Neural cell (in vitro differentiated cells): Measurements from ENCODE around the gene VWA1.

Experiments
- CTCF ChIP-seq: fragments of 450-650 bp; IDR thresholded peaks from 2 replicates; pipeline ENCODE4 v1.5.1; 2014; ENCODE audit warnings: antibody characterized with exemption, mild to moderate bottlenecking, moderate library complexity; ENCODE audit not compliant: poor library complexity, severe bottlenecking
- EZH2 ChIP-seq: fragments of 200-600, 300-800 bp; shearing (Covaris generic), sonication (generic); IDR thresholded peaks from 2 replicates; pipeline ENCODE4 v1.6.1; 2014; ENCODE audit warnings: antibody characterized with exemption, low read length, borderline replicate concordance, mild to moderate bottlenecking; ENCODE audit not compliant: insufficient read depth, poor library complexity, severe bottlenecking
- POLR2AphosphoS5 ChIP-seq: IDR thresholded peaks from 2 replicates; pipeline ENCODE4 v1.6.1; 2012
- REST ChIP-seq: IDR thresholded peaks from 2 replicates; pipeline ENCODE4 v1.6.1; 2012; ENCODE audit warnings: borderline replicate concordance

GRCh38 chr1:1421907-1422464 lies 13.5 kb upstream of the VWA1 start:
- TF ChIP-seq EZH2 (no peak), CTCF (no peak), POLR2AphosphoS5 (no peak), REST (no peak)
